ENCODE results near the gene PRKAR1B.

Gene PRKAR1B

DNA sequence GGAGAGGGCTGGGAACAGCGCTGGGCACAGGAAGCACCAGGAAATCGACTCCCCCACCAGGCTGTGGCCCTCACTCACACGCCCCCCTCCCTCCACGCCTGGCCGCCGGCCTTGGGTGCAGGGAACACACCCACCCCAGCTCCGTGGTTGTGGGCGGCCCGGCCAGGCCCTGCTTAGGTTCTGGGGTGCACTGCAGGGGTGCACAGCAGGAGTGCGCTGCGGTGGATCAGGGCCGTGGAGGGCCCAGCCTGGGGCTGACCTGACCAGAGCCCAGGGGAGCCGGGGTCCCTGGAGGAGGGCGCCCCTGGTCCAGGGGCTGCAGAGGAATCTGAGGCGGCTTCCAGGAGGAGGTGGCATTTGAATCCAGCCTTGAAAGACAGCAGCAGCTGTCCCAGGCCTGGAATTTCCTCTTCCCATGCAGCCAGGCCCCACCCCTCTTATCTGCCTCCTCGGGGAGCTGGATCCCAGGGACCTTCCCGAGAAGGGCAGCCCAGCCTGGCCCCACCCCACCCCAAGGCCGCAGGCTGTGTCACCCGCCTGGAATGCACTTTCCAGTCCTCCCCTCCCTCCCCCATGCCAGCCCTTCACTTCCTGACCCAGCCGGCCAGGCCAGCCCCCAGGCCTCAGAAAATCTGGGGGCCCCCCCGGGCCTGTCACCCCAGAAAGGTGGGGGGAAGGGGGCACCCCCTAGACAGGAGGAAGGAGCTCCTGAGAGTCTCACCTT, 189.0 kb downstream of the PRKAR1B start:
- Histone ChIP-seq H3K36me3 (ENCODE audit: control insufficient read depth in 2 of 2, insufficient read depth in 1 of 2, low read length in 2 of 2) (no peaks in the 10 kb centered on the region), H3K27ac (ENCODE audit: extremely low read depth, low read depth, low read length) (no peak overlapping the region), H3K4me3 (ENCODE audit: low read depth, low read length) (no peak overlapping the region), H3K4me1 (ENCODE audit: control insufficient read depth, insufficient read depth, low read length) (no peaks in the 10 kb centered on the region), H3K9me3 (ENCODE audit: control insufficient read depth, insufficient read depth, low read depth, low read length) (no peaks in the 10 kb centered on the region)
- POLR2A ChIA-PET, result interaction anchor here (0.7 to 1.3 kb wide), 5 partner anchors 8 to 19 kb away, joined by 3 to 5 read pairs (median 3); no protein-coding TSS in a partner anchor
- CTCF ChIA-PET, result no interaction called here
- no peak for TF ChIP-seq ZNF623 (tag by site-specific recombination; IDR thresholded peaks at IDR 0.05)
- TF ChIP-seq KLF10 (tag by site-specific recombination; IDR thresholded peaks at IDR 0.05), result no peak
- TF ChIP-seq ZNF169 (tag by site-specific recombination; IDR thresholded peaks at IDR 0.05), result no peak
- peak; percentile 98 for TF ChIP-seq KLF1 (tag by site-specific recombination; IDR thresholded peaks at IDR 0.05)
- TF ChIP-seq, protein P1, sequence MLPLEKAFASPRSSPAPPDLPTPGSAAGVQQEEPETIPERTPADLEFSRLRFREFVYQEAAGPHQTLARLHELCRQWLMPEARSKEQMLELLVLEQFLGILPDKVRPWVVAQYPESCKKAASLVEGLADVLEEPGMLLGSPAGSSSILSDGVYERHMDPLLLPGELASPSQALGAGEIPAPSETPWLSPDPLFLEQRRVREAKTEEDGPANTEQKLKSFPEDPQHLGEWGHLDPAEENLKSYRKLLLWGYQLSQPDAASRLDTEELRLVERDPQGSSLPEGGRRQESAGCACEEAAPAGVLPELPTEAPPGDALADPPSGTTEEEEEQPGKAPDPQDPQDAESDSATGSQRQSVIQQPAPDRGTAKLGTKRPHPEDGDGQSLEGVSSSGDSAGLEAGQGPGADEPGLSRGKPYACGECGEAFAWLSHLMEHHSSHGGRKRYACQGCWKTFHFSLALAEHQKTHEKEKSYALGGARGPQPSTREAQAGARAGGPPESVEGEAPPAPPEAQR (tag by site-specific recombination; IDR thresholded peaks at IDR 0.05), result no peak
- TF ChIP-seq ZNF292 (tag by site-specific recombination; IDR thresholded peaks at IDR 0.05; ENCODE audit: borderline replicate concordance, low read depth), result no peak
- peak; percentile 73 for TF ChIP-seq GLIS1 (tag by site-specific recombination; IDR thresholded peaks at IDR 0.05)
- no peak for TF ChIP-seq ZXDB (tag by site-specific recombination; IDR thresholded peaks at IDR 0.05)
- TF ChIP-seq ZNF843 (tag by site-specific recombination; IDR thresholded peaks at IDR 0.05), result no peak
- TF ChIP-seq ZNF670 (tag by site-specific recombination; IDR thresholded peaks at IDR 0.05; ENCODE audit: low read depth), result no peak
- no peak for TF ChIP-seq ZBTB7A (tag by site-specific recombination; IDR thresholded peaks at IDR 0.05; ENCODE audit: low read depth)
- no peak for TF ChIP-seq HOXA7 (CRISPR knock-in tag; IDR thresholded peaks at IDR 0.05; ENCODE audit: borderline replicate concordance)
- TF ChIP-seq ZIC2 (tag by site-specific recombination; IDR thresholded peaks at IDR 0.05), result peak; percentile 78
- no peak for TF ChIP-seq HOXC10 (CRISPR knock-in tag; IDR thresholded peaks at IDR 0.05)
- no peak for TF ChIP-seq SP3 (tag by site-specific recombination; IDR thresholded peaks at IDR 0.05)
- TF ChIP-seq ZNF366 (tag by site-specific recombination; conservative IDR thresholded peaks at IDR 0.05), result no peak
- TF ChIP-seq ZNF341 (tag by site-specific recombination; IDR thresholded peaks at IDR 0.05; ENCODE audit: low read depth), result no peak; the same call in 1 of the 2 replicates
- TF ChIP-seq ZNF426 (tag by site-specific recombination; IDR thresholded peaks at IDR 0.05), result no peak
- no peak for TF ChIP-seq ZNF202 (tag by site-specific recombination; IDR thresholded peaks at IDR 0.05; ENCODE audit: borderline replicate concordance)
- TF ChIP-seq, protein P2, sequence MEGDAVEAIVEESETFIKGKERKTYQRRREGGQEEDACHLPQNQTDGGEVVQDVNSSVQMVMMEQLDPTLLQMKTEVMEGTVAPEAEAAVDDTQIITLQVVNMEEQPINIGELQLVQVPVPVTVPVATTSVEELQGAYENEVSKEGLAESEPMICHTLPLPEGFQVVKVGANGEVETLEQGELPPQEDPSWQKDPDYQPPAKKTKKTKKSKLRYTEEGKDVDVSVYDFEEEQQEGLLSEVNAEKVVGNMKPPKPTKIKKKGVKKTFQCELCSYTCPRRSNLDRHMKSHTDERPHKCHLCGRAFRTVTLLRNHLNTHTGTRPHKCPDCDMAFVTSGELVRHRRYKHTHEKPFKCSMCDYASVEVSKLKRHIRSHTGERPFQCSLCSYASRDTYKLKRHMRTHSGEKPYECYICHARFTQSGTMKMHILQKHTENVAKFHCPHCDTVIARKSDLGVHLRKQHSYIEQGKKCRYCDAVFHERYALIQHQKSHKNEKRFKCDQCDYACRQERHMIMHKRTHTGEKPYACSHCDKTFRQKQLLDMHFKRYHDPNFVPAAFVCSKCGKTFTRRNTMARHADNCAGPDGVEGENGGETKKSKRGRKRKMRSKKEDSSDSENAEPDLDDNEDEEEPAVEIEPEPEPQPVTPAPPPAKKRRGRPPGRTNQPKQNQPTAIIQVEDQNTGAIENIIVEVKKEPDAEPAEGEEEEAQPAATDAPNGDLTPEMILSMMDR (tag by site-specific recombination; IDR thresholded peaks at IDR 0.05), result no peak
- TF ChIP-seq, protein P3, sequence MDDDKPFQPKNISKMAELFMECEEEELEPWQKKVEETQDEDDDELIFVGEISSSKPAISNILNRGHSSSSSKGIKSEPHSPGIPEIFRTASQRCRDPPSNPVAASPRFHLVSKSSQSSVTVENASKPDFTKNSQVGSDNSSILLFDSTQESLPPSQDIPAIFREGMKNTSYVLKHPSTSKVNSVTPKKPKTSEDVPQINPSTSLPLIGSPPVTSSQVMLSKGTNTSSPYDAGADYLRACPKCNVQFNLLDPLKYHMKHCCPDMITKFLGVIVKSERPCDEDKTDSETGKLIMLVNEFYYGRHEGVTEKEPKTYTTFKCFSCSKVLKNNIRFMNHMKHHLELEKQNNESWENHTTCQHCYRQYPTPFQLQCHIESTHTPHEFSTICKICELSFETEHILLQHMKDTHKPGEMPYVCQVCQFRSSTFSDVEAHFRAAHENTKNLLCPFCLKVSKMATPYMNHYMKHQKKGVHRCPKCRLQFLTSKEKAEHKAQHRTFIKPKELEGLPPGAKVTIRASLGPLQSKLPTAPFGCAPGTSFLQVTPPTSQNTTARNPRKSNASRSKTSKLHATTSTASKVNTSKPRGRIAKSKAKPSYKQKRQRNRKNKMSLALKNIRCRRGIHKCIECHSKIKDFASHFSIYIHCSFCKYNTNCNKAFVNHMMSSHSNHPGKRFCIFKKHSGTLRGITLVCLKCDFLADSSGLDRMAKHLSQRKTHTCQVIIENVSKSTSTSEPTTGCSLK (tag by site-specific recombination; IDR thresholded peaks at IDR 0.05), result no peak
- TF ChIP-seq, protein P4, sequence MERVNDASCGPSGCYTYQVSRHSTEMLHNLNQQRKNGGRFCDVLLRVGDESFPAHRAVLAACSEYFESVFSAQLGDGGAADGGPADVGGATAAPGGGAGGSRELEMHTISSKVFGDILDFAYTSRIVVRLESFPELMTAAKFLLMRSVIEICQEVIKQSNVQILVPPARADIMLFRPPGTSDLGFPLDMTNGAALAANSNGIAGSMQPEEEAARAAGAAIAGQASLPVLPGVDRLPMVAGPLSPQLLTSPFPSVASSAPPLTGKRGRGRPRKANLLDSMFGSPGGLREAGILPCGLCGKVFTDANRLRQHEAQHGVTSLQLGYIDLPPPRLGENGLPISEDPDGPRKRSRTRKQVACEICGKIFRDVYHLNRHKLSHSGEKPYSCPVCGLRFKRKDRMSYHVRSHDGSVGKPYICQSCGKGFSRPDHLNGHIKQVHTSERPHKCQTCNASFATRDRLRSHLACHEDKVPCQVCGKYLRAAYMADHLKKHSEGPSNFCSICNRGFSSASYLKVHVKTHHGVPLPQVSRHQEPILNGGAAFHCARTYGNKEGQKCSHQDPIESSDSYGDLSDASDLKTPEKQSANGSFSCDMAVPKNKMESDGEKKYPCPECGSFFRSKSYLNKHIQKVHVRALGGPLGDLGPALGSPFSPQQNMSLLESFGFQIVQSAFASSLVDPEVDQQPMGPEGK (tag by site-specific recombination; IDR thresholded peaks at IDR 0.05), result no peak
- no peak for TF ChIP-seq ZBTB20 (tag by site-specific recombination; IDR thresholded peaks at IDR 0.05)
- no peak for TF ChIP-seq ZNF223 (tag by site-specific recombination; IDR thresholded peaks at IDR 0.05)
- TF ChIP-seq FEZF1 (tag by site-specific recombination; IDR thresholded peaks at IDR 0.05), result no peak
- TF ChIP-seq, protein P5, sequence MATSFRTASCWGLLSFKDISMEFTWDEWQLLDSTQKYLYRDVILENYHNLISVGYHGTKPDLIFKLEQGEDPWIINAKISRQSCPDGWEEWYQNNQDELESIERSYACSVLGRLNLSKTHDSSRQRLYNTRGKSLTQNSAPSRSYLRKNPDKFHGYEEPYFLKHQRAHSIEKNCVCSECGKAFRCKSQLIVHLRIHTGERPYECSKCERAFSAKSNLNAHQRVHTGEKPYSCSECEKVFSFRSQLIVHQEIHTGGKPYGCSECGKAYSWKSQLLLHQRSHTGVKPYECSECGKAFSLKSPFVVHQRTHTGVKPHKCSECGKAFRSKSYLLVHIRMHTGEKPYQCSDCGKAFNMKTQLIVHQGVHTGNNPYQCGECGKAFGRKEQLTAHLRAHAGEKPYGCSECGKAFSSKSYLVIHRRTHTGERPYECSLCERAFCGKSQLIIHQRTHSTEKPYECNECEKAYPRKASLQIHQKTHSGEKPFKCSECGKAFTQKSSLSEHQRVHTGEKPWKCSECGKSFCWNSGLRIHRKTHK (tag by site-specific recombination; IDR thresholded peaks at IDR 0.05), result no peak
- no peak for TF ChIP-seq ZNF37A (tag by site-specific recombination; IDR thresholded peaks at IDR 0.05)
- TF ChIP-seq ZNF114 (tag by site-specific recombination; IDR thresholded peaks at IDR 0.05), result no peak
- TF ChIP-seq ZNF2 (tag by site-specific recombination; IDR thresholded peaks at IDR 0.05), result no peak
